Left ventricle myocardium inferior (tissue), 1 donor: ENCODE measurements around the gene ZBTB48. TPM values are rescaled to one million over a fixed set of nuclear protein-coding genes. Genes with fewer than 3 reads are reported as not detected.
A peak's percentile ranks its signal among the peaks of the same experiment; 100 is the strongest.
"Not testable (repeated sequence)": the region's sequence is repeated elsewhere in the genome, so short reads cannot be mapped to it uniquely, and the experiment has no call there.

ENCODE experiments used
- DNase-seq: peaks from one replicate; pipeline ENCODE4 v3.0.0-alpha.2; 2020
- H3K27ac ChIP-seq: fragments of 200-600 bp; replicated peaks from 2 replicates; pipeline ENCODE4 v1.8.0; 2021
- H3K27me3 ChIP-seq: fragments of 200-600 bp; 2 replicates; pipeline ENCODE4 v1.8.0; 2021; ENCODE audit warnings: low read depth
- H3K36me3 ChIP-seq: fragments of 200-600 bp; 2 replicates; pipeline ENCODE4 v1.8.0; 2021
- H3K4me1 ChIP-seq: fragments of 200-600 bp; 2 replicates; pipeline ENCODE4 v1.8.0; 2021
- H3K4me3 ChIP-seq: fragments of 200-600 bp; 2 replicates; pipeline ENCODE4 v1.8.0; 2021; ENCODE audit warnings: mild to moderate bottlenecking, moderate library complexity
- H3K9me3 ChIP-seq: fragments of 200-600 bp; replicated peaks from 2 replicates; pipeline ENCODE4 v1.8.0; 2021
- intact Hi-C: fragments of 100-400 bp; cut with micrococcal nuclease; formaldehyde crosslinking; loops from one replicate; pipeline ENCODE4 v1.11.0; 2022
- total RNA-seq: library from RNA; stranded (reverse); fragmentation: NEBNext Ultra II Directional; extraction: Animal tissue kit (Norgen Biotek cat#: 25700); gene quantifications from one replicate; pipeline ENCODE4 v1.2.1, GENCODE V29; 2021
- TF ChIP-seq, protein P1 (sequence below): fragments of 200-600 bp; IDR thresholded peaks from 2 replicates; pipeline ENCODE4 v1.8.0; 2021; ENCODE audit warnings: antibody characterized with exemption, mild to moderate bottlenecking, borderline replicate concordance
- donor health status: DM: no; HTN: yes; CAD: no; lungs with severe emphysema.

The ZBTB48 gene
- total RNA-seq, 1 donor from 2014 or later = 12.9 TPM

DNA sequence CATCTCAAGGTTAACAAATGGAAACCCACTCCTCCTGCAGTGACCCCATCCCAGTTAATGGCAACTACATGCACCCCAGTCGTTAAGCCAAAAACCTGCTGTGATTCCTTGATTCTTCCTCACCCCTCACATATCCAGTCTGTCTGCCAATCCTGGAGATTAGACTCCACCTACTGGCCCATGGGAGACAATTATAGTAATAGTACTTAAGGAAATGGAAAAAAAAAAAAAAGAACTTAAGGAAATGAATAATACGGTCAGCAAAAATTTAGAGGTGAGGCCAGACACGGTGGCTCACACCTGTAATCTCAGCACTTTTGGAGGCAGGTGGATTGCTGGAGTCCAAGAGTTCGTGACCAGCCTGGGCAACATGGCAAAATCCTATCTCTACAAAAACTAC lies 32.5 kb upstream of the ZBTB48 start:
- intact Hi-C loops = no loop called here
- DNase-seq = no peak

DNA sequence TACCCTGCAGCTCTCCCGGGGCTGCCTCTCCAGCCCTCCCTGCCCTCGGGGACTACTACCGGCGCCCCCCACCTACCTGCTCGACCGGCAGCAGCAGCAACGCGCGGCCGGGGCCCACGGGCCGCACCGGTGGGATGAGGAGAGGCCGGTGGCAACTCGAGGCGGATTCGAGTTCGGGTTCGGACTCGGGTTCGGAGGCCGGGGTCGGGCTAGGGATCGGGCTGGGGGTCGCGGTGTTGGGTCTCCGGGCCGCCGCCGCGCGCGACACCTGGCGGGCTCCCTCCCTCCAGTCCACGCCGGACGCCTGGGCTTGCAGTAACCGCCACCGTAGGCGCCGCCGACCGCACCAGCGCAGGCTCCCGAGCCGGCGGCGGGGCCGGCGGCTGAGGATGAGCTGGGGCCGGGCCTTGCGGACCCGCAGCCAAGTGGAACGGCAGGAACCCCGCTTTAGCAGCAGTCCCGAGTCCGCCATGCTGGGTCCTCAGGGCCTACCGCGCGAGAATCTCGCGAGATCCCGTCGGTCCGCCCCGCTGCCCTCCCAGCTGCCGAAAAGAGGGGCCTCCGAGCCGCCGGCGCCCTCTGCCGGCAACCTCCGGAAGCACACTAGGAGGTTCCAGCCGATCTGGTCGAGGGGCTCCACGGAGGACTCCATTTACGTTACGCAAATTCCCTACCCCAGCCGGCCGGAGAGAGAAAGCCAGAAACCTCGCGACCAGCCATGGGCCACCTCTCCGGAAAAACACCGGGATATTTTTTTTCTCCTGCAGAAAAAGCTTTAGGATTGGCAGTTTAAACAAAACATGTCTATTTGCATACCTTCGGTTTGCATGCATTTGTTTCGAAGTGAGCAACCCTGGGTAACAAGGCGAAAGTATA lies 25.5 kb upstream of the ZBTB48 start, which contains the start of gene NOL9:
Gene NOL9 (minus strand): TSS at position 483 of the 876 bp plus-strand sequence. CDS start 11 bp downstream, at position 472.
- TF ChIP-seq, protein P1, sequence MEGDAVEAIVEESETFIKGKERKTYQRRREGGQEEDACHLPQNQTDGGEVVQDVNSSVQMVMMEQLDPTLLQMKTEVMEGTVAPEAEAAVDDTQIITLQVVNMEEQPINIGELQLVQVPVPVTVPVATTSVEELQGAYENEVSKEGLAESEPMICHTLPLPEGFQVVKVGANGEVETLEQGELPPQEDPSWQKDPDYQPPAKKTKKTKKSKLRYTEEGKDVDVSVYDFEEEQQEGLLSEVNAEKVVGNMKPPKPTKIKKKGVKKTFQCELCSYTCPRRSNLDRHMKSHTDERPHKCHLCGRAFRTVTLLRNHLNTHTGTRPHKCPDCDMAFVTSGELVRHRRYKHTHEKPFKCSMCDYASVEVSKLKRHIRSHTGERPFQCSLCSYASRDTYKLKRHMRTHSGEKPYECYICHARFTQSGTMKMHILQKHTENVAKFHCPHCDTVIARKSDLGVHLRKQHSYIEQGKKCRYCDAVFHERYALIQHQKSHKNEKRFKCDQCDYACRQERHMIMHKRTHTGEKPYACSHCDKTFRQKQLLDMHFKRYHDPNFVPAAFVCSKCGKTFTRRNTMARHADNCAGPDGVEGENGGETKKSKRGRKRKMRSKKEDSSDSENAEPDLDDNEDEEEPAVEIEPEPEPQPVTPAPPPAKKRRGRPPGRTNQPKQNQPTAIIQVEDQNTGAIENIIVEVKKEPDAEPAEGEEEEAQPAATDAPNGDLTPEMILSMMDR = peak; percentile 97
- Histone ChIP-seq H3K27me3 (no peaks in the 10 kb centered on the region), H3K4me1 (peaks cover 29% of the 10 kb centered on the region), H3K9me3 (no peaks in the 10 kb centered on the region), H3K36me3 (peaks cover 22% of the 10 kb centered on the region), H3K4me3 (peak within 1 kb of the TSS; percentile 75), H3K27ac (peak within 1 kb of the TSS; percentile 82)
- peak; percentile 96 for DNase-seq
- intact Hi-C loops = no loop called here

More for the DNA sequence above, 32.5 kb upstream of the ZBTB48 start:
- Histone ChIP-seq H3K9me3 (no peaks in the 10 kb centered on the region), H3K27ac (peak overlapping the region; percentile 75), H3K4me3 (no peak overlapping the region), H3K27me3 (no peaks in the 10 kb centered on the region), H3K4me1 (peaks cover 26% of the 10 kb centered on the region), H3K36me3 (peaks cover 89% of the 10 kb centered on the region)
- TF ChIP-seq, protein P1 = no peak

DNA sequence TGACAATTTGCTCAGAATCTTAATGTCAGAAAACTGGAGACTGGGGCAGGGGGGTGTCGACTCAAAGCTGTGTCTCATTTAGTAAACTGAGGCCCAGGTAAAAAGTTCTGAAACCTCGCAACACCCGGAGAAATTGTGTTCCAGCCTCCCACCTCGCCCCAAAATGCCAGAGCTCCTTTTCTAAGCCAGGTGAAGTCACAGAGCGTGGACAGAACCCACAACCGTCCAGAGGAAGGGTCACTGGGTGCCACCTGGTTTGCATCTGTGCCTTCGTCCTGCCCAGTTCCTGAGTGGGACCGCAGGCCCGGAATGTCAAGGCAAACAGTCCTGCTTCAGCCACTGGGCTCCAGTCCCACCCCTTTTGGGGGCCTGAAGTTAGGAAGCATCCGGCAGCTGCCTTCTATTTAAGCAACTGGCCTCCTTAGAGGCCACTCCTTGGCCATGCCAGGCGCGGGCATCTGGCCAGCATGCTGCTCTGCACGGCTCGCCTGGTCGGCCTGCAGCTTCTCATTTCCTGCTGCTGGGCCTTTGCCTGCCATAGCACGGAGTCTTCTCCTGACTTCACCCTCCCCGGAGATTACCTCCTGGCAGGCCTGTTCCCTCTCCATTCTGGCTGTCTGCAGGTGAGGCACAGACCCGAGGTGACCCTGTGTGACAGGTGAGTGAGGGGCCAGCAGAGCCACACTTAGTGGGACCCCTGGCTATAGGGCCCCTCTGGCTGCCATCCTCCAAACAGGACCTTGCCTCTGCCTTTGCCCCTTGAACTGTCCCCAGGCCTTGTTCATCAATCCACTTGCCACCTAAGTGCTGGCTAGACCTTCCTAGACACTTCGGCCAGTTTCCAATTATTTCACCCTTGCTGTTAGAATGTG lies 24.7 kb upstream of the ZBTB48 start, which contains the start of gene TAS1R1:
Gene TAS1R1 (plus strand): TSS at position 401 of the 872 bp plus-strand sequence. CDS start 67 bp downstream, at position 468.
- Histone ChIP-seq H3K4me3 (peak within 1 kb of the TSS; percentile 75), H3K4me1 (peaks cover 29% of the 10 kb centered on the region), H3K9me3 (no peaks in the 10 kb centered on the region), H3K27ac (peak within 1 kb of the TSS; percentile 82), H3K36me3 (peaks cover 13% of the 10 kb centered on the region), H3K27me3 (no peaks in the 10 kb centered on the region)
- intact Hi-C loops = no loop called here
- no peak for DNase-seq
- TF ChIP-seq, protein P1 = no peak

DNA sequence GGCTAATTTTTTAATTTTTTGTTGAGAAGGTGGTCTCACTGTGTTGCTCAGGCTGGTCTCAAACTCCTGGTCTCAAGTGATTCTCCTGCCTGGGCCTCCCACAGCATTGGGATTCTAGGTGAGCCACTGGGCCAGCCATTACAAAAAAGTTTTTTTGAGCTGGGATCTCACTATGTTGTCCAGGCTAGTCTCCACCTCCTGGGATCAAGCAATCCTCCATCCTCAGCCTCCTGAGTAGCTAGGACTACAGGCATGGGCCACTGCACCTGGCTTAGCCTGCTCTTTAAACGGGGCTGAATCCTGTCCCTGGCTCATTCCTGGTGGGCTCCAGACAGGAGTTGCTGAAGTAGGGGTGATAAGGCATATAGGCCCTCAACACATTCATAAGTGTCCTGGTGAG lies 22.2 kb upstream of the ZBTB48 start:
- H3K27me3 ChIP-seq = no peaks in the 10 kb centered on the region
- H3K9me3 ChIP-seq = no peaks in the 10 kb centered on the region
- no peak for DNase-seq
- no peaks in the 10 kb centered on the region for H3K36me3 ChIP-seq
- no peak overlapping the region for H3K27ac ChIP-seq
- peaks cover 27% of the 10 kb centered on the region for H3K4me1 ChIP-seq
- H3K4me3 ChIP-seq = no peak overlapping the region
- intact Hi-C loops = no loop called here
- TF ChIP-seq, protein P1 = no peak

DNA sequence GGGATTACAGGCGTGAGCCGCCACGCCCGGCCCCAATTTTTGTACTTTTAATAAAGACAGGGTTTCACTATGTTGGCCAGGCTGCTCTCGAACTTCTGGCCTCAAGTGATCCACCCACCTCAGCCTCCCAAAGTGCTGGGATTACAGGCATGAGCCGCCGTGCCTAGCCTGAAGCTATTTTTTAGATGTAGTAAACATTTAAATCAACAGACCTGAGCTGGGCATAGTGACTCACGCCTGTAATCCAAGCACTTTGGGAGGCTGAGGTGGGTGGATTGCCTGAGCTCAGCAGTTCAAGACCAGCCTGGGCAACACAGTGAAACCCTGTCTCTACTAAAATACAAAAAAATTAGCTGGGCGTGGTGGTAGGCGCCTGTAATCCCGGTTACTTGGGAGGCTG lies 20.6 kb upstream of the ZBTB48 start:
- intact Hi-C loops, H3K27ac ChIP-seq, H3K27me3 ChIP-seq, H3K4me3 ChIP-seq, DNase-seq, H3K36me3 ChIP-seq, H3K9me3 ChIP-seq: not testable (repeated sequence)
- peaks cover 11% of the 10 kb centered on the region for H3K4me1 ChIP-seq
